ENCODE measurements around the gene ART3.

Gene ART3

DNA sequence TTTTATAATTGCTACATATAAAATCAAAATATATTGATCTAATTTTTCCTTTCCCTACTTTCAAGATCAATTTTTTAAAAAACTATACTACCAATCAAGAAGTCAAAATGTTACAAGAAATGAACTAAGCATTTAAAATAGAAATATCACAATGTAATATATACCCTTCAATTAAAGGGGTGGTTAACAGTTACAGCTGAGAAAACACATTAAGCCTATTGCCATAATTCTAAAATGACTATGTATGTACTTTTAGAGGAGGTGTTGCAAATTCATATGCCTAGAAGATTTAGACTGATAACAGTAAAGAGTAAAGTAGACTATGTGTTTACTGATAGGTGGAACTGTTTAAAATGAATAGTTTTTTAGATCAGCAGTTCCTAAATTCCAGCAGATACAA lies 70.0 kb downstream of the ART3 start:
- Histone ChIP-seq H2AFZ (ENCODE audit: low read length, unreplicated experiment) (no peak overlapping the region), H3K36me3 (ENCODE audit: insufficient read depth, low read length) (peaks cover 19% of the 10 kb centered on the region), H3K79me2 (ENCODE audit: control insufficient read depth, insufficient read depth, low read length, unreplicated experiment) (peaks cover 82% of the 10 kb centered on the region)

DNA sequence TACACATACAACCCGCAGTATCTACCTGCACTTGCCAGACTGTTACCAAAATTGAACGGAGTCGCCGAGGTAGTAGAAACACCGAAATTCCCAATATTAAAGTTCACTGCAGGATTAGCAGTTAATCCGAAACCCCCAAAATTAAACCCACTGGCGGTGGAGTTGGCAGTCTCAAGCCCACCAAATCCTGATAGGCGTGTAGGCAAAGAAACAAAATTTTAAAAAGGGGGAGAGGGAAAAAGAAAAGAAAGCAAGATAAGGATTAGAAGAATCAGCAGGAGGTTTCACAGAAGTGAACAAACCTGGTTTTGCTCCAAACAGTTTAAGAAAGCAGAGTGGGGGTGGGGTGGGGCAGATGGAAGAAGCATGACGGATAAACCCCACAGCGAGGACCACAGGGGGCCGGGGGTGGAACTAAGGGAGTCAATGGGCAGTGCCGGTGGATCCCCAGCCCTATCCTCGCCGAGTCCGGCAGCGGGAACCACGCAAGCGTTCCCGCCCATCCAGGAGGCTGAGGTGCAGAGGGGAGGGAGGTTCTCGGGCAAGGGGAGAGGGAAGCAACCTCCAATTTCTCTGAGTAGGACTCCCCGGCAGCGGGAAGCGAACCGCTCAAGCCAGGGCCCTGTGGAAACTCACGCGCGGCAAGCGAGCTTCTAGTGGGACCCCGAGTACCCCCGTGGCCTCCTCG lies 73.1 kb downstream of the ART3 start:
- Histone ChIP-seq H2AFZ (ENCODE audit: low read length, unreplicated experiment) (peak overlapping the region; percentile 89), H3K27me3 (ENCODE audit: insufficient read depth, low read length) (no peaks in the 10 kb centered on the region), H3K79me2 (ENCODE audit: control insufficient read depth, insufficient read depth, low read length, unreplicated experiment) (peaks cover 64% of the 10 kb centered on the region), H3K36me3 (ENCODE audit: insufficient read depth, low read length) (peaks cover 5% of the 10 kb centered on the region; the same call in 1 of the 2 replicates), H3K4me1 (ENCODE audit: control insufficient read depth, insufficient read depth, low read length, unreplicated experiment) (peaks cover 11% of the 10 kb centered on the region), H3K4me3 (ENCODE audit: low read depth, low read length) (peak overlapping the region; percentile 95), H3K27ac (ENCODE audit: low read depth, low read length) (peak overlapping the region; percentile 81)

More for the DNA sequence above, 70.0 kb downstream of the ART3 start:
- Histone ChIP-seq H3K27ac (ENCODE audit: low read depth, low read length) (no peak overlapping the region), H3K4me3 (ENCODE audit: low read depth, low read length) (no peak overlapping the region), H3K4me1 (ENCODE audit: control insufficient read depth, insufficient read depth, low read length, unreplicated experiment) (peaks cover 11% of the 10 kb centered on the region), H3K27me3 (ENCODE audit: insufficient read depth, low read length) (no peaks in the 10 kb centered on the region)

DNA sequence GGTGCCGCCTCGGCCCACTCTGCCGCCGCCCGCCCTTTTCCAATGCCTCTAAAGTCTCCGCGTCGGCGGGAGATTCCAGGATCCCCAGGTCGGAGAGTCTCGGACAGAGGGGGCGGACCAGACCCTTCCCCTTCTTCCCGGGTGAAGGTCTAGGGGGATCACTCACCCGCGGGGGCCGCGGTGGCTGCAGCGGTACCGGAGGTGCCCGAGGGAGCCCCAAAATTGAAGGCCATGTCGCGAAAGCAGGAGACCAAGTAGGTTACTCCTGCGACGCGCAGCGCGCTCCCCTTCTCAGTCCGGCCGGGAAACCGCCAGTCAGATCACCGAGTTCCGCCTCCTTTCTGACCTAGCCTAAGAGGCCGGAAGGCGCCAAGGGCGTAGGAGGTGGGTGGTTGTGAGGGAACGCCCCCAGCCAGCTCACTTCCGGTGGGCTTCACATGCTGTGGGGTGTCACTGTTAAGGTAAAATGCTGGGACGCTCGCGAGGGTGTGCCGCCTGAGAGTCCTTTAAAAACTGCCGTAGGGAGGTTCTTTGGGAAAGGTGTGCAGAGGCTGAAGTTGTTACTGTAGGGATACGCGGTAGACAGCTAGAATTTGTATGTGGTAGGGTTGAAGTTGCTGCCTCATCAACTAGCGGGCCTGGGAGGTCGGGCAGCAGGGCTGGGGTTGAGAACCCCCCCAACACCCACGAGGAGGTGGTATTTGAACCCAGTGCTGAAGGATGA lies 73.8 kb downstream of the ART3 start, which contains the start of gene NUP54:
Gene NUP54, minus strand, starts transcription at position 256 of the 724 bp plus-strand sequence. Its CDS starts 23 bp downstream, at position 233.
- H2AFZ ChIP-seq (ENCODE audit: low read length, unreplicated experiment), result peak within 1 kb of the TSS; percentile 89
- H3K27ac ChIP-seq (ENCODE audit: low read depth, low read length), result peak within 1 kb of the TSS; percentile 81
- peak within 1 kb of the TSS; percentile 95 for H3K4me3 ChIP-seq (ENCODE audit: low read depth, low read length)
- H3K36me3 ChIP-seq (ENCODE audit: insufficient read depth, low read length), result peaks cover 5% of the 10 kb centered on the region; the same call in 1 of the 2 replicates
- no peaks in the 10 kb centered on the region for H3K27me3 ChIP-seq (ENCODE audit: insufficient read depth, low read length)
- H3K4me1 ChIP-seq (ENCODE audit: control insufficient read depth, insufficient read depth, low read length, unreplicated experiment), result peaks cover 11% of the 10 kb centered on the region
- peaks cover 58% of the 10 kb centered on the region for H3K79me2 ChIP-seq (ENCODE audit: control insufficient read depth, insufficient read depth, low read length, unreplicated experiment)

DNA sequence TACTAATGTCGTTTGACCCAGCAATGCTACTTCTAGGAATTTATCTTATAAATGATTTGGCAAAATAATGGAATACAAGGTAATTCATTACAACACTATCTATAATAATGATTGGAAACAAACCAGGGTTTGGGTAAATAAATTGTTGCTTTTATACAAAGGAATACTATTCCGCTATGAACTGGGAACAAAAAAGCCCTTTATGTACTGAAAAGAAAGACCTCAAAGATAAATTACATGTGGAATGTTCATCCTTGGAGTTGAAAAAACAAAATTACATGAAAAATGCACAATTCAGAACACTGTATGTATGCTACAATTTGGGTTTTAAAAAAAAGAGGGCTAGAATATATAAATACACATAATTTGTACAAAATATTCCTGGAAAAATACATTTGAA lies 78.8 kb downstream of the ART3 start:
- Histone ChIP-seq H3K4me1 (ENCODE audit: control insufficient read depth, insufficient read depth, low read length, unreplicated experiment) (no peaks in the 10 kb centered on the region), H3K79me2 (ENCODE audit: control insufficient read depth, insufficient read depth, low read length, unreplicated experiment) (peaks cover 15% of the 10 kb centered on the region), H3K27me3 (ENCODE audit: insufficient read depth, low read length) (no peaks in the 10 kb centered on the region), H3K27ac (ENCODE audit: low read depth, low read length) (no peak overlapping the region), H2AFZ (ENCODE audit: low read length, unreplicated experiment) (no peak overlapping the region), H3K36me3 (ENCODE audit: insufficient read depth, low read length) (no peaks in the 10 kb centered on the region), H3K4me3 (ENCODE audit: low read depth, low read length) (no peak overlapping the region)

DNA sequence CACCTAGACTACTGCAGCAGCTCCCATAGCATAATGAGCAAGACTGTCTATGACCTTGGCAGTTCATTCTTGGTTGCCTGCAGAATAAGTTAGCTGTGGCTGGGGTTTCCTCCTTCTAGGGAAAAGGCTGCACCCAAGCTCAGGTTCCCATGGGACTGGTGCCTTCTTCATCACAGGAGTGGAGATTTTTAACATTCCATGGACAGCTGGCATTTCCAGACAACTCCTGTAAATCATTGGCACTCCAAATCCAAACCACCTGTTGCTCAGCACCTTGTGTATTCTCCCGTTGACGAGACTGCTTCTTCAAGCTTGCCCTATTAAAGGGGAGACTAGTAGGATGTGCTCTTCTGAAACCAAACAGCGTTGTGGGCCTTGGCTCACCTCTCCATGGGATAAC lies 81.5 kb downstream of the ART3 start:
- H3K4me3 ChIP-seq (ENCODE audit: low read depth, low read length), result no peak overlapping the region
- H3K27me3 ChIP-seq (ENCODE audit: insufficient read depth, low read length), result no peaks in the 10 kb centered on the region
- H3K36me3 ChIP-seq (ENCODE audit: insufficient read depth, low read length), result no peaks in the 10 kb centered on the region
- H3K27ac ChIP-seq (ENCODE audit: low read depth, low read length), result no peak overlapping the region
- no peaks in the 10 kb centered on the region for H3K79me2 ChIP-seq (ENCODE audit: control insufficient read depth, insufficient read depth, low read length, unreplicated experiment)
- no peak overlapping the region for H2AFZ ChIP-seq (ENCODE audit: low read length, unreplicated experiment)
- H3K4me1 ChIP-seq (ENCODE audit: control insufficient read depth, insufficient read depth, low read length, unreplicated experiment), result no peaks in the 10 kb centered on the region

DNA sequence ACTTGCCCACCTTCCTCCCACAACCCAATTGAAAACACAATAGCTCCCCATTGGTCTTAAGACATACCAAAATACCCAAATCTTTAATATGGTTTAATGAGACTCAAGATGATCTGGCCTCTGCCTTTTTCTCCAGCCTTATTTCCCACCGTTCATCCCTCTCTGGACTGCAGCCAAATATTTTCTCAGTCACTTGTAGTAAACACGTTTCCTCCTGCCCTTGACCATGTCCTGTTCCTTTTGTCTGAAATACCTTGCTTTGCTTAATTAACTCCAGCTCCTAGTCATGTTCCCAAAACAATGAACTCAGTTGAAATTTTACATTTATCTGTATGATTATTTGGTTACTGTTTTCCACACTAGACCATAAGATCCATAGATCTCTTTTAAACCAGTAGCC lies 82.1 kb downstream of the ART3 start:
- H3K27me3 ChIP-seq (ENCODE audit: insufficient read depth, low read length), result no peaks in the 10 kb centered on the region
- H3K4me1 ChIP-seq (ENCODE audit: control insufficient read depth, insufficient read depth, low read length, unreplicated experiment), result no peaks in the 10 kb centered on the region
- H3K79me2 ChIP-seq (ENCODE audit: control insufficient read depth, insufficient read depth, low read length, unreplicated experiment), result no peaks in the 10 kb centered on the region
- H3K4me3 ChIP-seq (ENCODE audit: low read depth, low read length), result no peak overlapping the region
- H3K36me3 ChIP-seq (ENCODE audit: insufficient read depth, low read length), result 0 out of 2 replicates have a peak, but pooled peaks cover 2% of the 10 kb centered on the region
- no peak overlapping the region for H3K27ac ChIP-seq (ENCODE audit: low read depth, low read length)
- no peak overlapping the region for H2AFZ ChIP-seq (ENCODE audit: low read length, unreplicated experiment)

DNA sequence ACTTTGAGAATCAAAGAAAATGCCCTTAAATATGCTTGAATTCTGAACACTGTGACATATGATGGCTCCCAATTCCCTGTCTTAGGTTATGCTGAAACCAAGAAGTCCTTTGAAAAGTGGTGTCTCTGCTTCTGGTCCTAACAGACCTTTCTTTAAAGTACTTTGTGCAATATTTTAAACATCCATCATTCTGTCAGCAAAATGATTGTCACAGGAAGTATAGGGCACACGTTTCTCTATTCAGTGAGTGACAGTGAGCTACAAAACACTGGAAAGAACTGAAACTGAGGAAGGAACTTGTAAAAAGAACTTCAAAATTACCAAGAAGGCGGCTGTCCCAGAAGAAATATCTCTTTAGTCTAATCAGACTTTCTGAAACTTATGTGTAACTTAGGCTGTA lies 85.8 kb downstream of the ART3 start:
- H3K4me3 ChIP-seq (ENCODE audit: low read depth, low read length), result no peak overlapping the region
- no peaks in the 10 kb centered on the region for H3K27me3 ChIP-seq (ENCODE audit: insufficient read depth, low read length)
- no peaks in the 10 kb centered on the region for H3K79me2 ChIP-seq (ENCODE audit: control insufficient read depth, insufficient read depth, low read length, unreplicated experiment)
- H2AFZ ChIP-seq (ENCODE audit: low read length, unreplicated experiment), result no peak overlapping the region
- H3K27ac ChIP-seq (ENCODE audit: low read depth, low read length), result no peak overlapping the region
- H3K4me1 ChIP-seq (ENCODE audit: control insufficient read depth, insufficient read depth, low read length, unreplicated experiment), result no peaks in the 10 kb centered on the region
- peaks cover 25% of the 10 kb centered on the region for H3K36me3 ChIP-seq (ENCODE audit: insufficient read depth, low read length)

Data from ACC112 (cell line).